ACC112 (cell line): ENCODE data around the gene BEGAIN.

ENCODE experiments used
- H2AFZ ChIP-seq: fragments of 200-600 bp; sonication (generic); one replicate; pipeline ENCODE4 v1.6.0; 2017; ENCODE audit warnings: antibody characterized with exemption, low read length; ENCODE audit not compliant: unreplicated experiment
- H3K27ac ChIP-seq: fragments of 200-600 bp; sonication (generic); 2 replicates; pipeline ENCODE4 v1.5.1; 2014; ENCODE audit warnings: low read depth, mild to moderate bottlenecking, antibody characterized with exemption, low read length, moderate library complexity
- H3K27me3 ChIP-seq: fragments of 200-600 bp; sonication (generic); 2 replicates; pipeline ENCODE4 v1.6.1; 2014; ENCODE audit warnings: mild to moderate bottlenecking, antibody characterized with exemption, low read length, moderate library complexity, mixed read lengths; ENCODE audit not compliant: insufficient read depth
- H3K36me3 ChIP-seq: fragments of 200-600 bp; sonication (generic); 2 replicates; pipeline ENCODE4 v1.6.1; 2016; ENCODE audit warnings: mild to moderate bottlenecking, antibody characterized with exemption, low read length, moderate library complexity, mixed read lengths; ENCODE audit not compliant: insufficient read depth
- H3K4me1 ChIP-seq: fragments of 200-600 bp; sonication (generic); one replicate; pipeline ENCODE4 v1.6.1; 2016; ENCODE audit warnings: low read length, mixed read lengths; ENCODE audit not compliant: insufficient read depth, unreplicated experiment, control insufficient read depth
- H3K4me3 ChIP-seq: fragments of 200-600 bp; sonication (generic); 2 replicates; pipeline ENCODE4 v1.5.1; 2014; ENCODE audit warnings: mild to moderate bottlenecking, low read depth, low read length
- H3K79me2 ChIP-seq: fragments of 200-600 bp; sonication (generic); one replicate; pipeline ENCODE4 v1.6.0; 2016; ENCODE audit warnings: low read length; ENCODE audit not compliant: control insufficient read depth, unreplicated experiment, insufficient read depth

The BEGAIN gene

DNA sequence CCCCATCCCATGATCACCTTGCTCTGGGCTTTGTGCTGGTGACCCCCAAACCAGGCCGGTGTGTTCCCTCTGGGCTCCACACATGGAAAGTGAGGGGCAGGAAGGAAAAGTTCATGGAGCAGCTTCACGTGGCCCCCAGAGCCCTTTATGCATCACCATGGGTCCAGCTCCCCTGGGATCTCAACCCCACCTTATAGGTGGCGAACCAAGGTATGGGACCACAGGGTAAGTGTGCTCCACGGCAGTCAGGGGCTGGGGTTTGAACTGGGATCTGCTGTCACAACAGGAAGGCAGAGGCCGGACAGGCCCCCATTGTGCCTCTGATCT lies 7.4 kb upstream of the BEGAIN start:
- H3K79me2 ChIP-seq = no peaks in the 10 kb centered on the region
- H3K36me3 ChIP-seq = no peaks in the 10 kb centered on the region
- H3K4me1 ChIP-seq = no peaks in the 10 kb centered on the region
- no peak overlapping the region for H2AFZ ChIP-seq
- no peak overlapping the region for H3K27ac ChIP-seq
- H3K4me3 ChIP-seq = no peak overlapping the region
- peaks cover 66% of the 10 kb centered on the region for H3K27me3 ChIP-seq

DNA sequence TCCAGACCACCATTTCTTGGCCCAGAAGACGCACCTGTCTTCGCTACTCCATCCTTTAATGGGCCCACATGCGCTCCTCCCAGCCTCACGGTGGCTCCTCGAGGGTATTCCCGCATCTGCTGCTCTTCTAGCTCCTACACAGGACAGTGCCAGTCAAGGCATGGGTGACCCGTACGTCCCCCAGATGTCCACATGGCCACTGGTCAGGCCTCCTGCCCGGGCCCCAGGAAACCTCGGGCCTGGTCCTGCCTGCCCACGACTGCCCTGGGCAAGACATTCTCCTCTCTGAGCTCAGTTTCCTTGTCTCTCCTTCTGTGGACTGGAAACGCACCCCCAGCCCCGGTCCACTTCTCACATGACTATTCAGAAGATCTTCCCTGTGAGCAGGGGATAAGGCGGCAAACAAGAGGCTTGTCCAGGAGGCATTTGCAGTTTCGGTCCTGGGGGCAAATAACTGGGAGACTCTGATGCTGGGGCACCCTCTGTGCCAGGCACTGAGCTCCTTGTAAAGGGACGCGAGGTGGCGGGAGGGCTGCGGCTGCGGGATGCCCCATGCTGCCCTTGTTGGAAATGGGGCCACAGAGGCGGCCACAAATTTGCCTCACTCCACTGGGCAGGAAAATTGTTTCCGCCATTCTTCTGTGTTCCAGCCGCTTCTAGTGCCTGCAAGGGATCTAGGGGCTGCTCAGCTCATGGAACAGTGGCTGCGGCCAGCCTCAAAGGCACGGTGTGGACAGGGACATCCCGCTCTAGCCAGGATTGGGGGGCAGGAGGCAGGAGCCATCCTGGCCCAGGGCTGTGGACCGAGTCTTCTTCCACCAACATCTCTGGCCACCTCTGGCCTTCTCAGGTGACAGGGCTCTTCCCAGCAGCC lies 6.8 kb upstream of the BEGAIN start:
- Histone ChIP-seq H2AFZ (no peak overlapping the region), H3K79me2 (no peaks in the 10 kb centered on the region), H3K4me1 (no peaks in the 10 kb centered on the region), H3K27me3 (peaks cover 60% of the 10 kb centered on the region), H3K4me3 (no peak overlapping the region), H3K27ac (no peak overlapping the region), H3K36me3 (no peaks in the 10 kb centered on the region)

DNA sequence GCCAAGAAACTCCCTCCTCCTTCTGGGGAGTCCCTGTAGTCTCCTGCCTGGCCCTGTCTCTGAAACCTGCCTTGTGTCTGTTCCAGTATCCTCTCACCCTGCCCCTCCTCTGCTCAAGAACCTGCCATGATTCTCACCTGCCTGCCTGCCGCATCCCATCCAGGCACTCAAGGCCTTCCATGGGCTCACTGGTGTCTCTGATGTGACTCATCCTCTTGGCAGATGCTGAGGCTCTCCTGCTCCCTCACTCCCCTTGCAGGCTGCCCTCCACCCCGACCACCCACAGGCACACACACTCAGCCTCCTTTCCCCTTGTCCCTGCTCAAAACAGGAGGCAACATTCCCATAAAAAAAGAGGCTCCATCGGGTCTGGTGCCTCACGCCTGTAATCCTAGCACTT lies 5.8 kb upstream of the BEGAIN start:
- Histone ChIP-seq H3K36me3 (no peaks in the 10 kb centered on the region), H3K79me2 (no peaks in the 10 kb centered on the region), H3K4me3 (no peak overlapping the region), H3K27ac (no peak overlapping the region), H3K4me1 (peaks cover 7% of the 10 kb centered on the region), H2AFZ (no peak overlapping the region), H3K27me3 (peaks cover 50% of the 10 kb centered on the region)

DNA sequence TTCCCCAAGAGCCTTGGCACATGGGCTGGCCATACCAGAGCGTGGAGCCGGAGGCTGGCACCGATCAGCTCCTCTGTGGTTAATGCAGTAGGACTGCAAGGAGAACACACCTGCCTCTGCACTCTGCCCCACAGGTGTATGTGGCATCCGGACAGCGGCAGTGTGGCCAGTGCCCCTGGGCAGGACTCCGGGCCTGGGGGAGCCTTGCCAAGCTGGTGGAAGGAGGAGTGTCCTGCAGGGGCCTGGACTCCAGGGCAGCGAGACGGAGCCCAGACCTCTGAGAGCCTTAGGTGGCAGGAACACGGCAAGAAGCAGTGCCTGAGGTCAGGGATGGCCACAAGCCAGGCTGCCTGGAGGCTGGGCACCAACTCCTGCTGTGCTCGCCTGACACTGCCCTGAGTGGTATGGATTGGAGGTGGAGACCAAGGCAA lies 5.3 kb upstream of the BEGAIN start:
- Histone ChIP-seq H3K36me3 (no peaks in the 10 kb centered on the region), H3K4me1 (peaks cover 10% of the 10 kb centered on the region), H3K27me3 (peaks cover 46% of the 10 kb centered on the region)

DNA sequence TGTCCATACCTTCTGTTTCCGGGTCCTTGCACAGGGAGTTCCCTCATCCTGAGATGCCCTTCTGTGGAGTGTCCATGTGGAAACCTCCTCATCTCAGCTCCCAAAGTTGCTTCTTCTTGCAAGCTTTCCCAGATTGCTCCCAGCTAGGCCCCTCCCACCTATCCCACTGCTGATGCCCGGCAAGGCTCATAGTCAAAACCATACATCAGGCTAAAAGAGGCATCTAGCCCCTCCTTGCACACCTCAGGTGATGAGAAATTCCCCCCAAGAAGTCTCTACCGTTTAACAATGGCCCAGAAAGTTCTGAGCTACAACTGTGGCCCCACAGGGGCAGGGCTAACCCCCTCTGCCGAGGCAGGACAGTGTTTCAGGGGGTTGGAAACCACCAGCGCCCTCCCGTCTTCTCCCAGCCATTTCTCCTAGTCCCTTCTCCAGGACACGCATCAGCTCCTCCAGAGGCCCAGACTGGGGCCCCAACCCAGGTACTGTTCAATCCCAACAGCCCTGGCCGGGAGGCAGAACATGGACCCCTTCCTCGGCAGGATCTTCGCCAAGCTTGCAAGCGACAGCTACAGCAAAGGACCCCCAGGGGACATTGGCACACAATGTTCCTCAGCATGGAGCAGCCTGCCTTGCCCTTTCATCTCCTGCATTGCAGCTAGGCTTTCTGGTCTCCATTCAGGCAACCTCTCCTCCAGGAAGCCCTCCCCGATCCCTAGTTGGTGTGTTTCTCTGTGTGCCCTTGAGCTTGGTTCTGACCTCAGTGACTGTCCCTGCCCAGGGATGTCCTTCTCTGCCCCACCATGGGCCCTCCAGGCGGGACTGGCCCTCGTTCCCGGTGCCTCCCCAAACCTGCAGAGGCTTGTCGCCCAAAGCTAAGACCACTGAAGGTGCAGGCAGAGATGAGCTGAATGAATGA lies 4.5 kb upstream of the BEGAIN start:
- no peak overlapping the region for H3K27ac ChIP-seq
- H2AFZ ChIP-seq = no peak overlapping the region
- H3K4me1 ChIP-seq = peaks cover 10% of the 10 kb centered on the region
- no peak overlapping the region for H3K4me3 ChIP-seq
- no peaks in the 10 kb centered on the region for H3K36me3 ChIP-seq
- peaks cover 38% of the 10 kb centered on the region for H3K27me3 ChIP-seq
- H3K79me2 ChIP-seq = no peaks in the 10 kb centered on the region

More for the DNA sequence above, 5.3 kb upstream of the BEGAIN start:
- Histone ChIP-seq H3K27ac (no peak overlapping the region), H2AFZ (no peak overlapping the region), H3K4me3 (no peak overlapping the region), H3K79me2 (no peaks in the 10 kb centered on the region)

DNA sequence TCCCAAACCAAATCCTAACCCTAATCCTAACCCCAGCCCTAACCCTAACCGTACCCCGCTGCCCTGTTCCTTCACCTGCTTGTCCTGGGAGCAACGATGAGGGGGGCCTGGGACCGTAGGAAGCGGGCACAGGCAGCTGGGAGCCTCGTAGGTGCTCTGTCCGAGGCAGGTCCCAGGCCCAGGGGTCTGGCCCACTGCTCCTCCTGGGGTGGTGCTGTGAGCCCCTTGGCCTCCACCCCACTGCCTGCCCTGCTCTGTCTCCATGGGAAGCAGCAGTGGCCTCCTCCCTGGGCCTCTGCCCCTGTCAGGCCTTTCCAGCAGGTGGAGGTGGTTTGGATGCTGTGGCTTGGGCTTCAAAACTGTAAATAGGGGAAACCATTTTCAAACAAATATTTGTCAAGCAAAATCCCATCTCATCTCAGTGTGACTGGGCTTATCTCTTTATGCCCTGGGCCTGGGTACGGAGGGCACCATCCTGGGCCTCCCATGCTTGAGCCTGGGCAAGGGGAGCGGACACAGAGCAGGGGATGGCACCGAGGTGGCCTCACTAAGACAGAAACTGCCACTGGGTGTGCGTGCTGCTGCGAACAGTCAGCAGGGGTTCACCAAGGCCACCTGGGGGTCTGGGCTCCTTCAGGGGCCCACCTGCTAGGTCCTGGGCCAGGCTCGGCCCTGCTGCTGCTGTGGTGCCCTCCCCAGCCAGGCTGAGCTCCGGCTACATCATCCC lies 3.7 kb upstream of the BEGAIN start:
- Histone ChIP-seq H3K4me3 (no peak overlapping the region), H3K27me3 (peaks cover 30% of the 10 kb centered on the region), H2AFZ (no peak overlapping the region), H3K36me3 (no peaks in the 10 kb centered on the region), H3K4me1 (peaks cover 17% of the 10 kb centered on the region), H3K79me2 (no peaks in the 10 kb centered on the region), H3K27ac (no peak overlapping the region)

DNA sequence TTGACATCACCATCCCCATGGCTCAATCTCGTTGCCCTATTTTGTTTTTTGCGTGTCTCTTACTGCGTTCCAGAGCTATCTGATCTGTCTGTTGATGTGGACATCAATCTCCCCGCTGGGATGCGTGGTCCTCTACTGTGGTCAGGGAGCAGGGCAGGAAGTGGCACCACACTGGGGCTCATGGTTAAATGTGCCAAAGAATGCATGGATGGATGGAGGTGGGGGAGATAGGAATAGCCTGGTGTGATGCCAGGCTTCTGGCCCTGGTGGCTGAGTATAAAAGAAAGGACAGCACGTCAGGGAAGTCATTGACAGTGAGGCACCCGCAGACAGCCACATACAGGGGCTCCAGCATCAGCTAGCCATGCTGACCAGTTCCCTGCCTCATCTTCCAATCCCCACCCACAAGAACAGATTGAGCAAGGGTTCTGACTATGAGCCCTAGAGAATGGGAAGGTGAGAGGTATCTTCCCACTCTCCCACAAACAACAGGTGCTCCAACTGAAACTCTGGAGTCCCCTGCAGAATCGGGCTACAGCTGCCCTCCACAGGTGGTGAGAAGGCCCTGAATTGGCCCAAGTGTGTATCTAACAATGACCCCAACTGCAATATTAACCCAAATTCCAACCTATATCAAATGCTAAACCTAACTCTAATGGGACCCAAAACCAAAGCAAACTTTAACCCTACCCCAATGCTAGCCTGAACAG lies 2.7 kb upstream of the BEGAIN start:
- no peak overlapping the region for H2AFZ ChIP-seq
- H3K79me2 ChIP-seq = no peaks in the 10 kb centered on the region
- peaks cover 20% of the 10 kb centered on the region for H3K27me3 ChIP-seq
- H3K4me1 ChIP-seq = peaks cover 18% of the 10 kb centered on the region
- H3K27ac ChIP-seq = no peak overlapping the region
- no peak overlapping the region for H3K4me3 ChIP-seq
- H3K36me3 ChIP-seq = no peaks in the 10 kb centered on the region

DNA sequence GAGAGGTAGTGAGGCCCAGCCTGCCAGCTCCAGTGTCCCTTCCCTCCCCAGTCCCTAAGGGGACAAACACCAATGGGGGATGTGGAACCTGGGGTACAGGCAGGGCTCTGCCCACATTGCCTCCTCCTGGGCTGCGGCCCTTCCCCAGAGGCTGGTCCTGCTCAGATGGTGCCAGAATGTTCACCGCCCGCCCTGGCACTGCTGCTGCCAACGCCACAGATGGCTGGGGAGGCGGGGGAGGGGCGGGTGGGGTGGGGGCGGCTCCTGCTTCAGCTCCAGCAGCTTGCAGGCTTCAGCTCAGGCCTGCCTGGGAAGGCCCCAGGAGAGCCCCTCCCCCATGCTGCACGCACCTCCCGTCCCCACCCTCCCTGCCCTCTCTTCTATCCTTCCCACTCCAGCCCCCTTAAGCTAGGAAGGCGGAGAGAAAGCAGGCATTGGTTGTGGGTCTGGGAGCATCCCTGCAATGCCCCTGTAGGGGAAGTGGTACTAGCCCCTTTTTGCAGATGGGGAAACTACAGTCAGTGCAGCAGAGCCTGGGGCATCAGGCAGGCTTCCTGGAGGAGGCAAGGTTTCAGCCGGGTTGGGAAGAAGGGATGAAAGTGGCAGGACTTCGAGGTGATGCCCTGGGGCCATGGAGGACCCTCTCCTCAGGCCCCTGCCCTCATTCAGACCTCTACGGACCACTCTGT lies 2.0 kb upstream of the BEGAIN start:
- Histone ChIP-seq H2AFZ (no peak overlapping the region), H3K4me1 (peaks cover 18% of the 10 kb centered on the region), H3K79me2 (no peaks in the 10 kb centered on the region), H3K36me3 (no peaks in the 10 kb centered on the region), H3K4me3 (no peak overlapping the region), H3K27me3 (peaks cover 13% of the 10 kb centered on the region), H3K27ac (no peak overlapping the region)

DNA sequence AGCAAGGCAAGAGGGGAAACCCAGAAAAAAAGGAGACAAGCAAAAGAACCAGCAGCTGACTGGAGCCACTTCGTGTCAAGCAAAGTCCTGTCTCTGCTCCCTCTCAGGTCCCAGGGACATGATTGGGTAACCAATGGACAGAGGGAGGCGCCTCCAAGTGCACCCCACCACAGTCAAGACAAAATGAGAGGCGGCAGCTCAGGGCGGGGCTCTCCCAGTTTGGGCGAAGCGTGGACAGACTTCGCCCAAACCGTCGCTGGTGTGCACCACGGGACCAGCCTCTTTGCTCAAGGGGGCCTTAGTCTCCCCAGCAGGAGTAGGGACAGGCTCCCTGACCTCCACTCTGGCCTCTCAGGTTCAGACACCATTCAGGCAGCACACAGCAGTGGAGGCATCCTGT lies 1.5 kb upstream of the BEGAIN start:
- peaks cover 18% of the 10 kb centered on the region for H3K4me1 ChIP-seq
- H3K36me3 ChIP-seq = no peaks in the 10 kb centered on the region
- H3K27me3 ChIP-seq = peaks cover 10% of the 10 kb centered on the region
- no peaks in the 10 kb centered on the region for H3K79me2 ChIP-seq
- no peak overlapping the region for H3K27ac ChIP-seq
- H2AFZ ChIP-seq = no peak overlapping the region
- H3K4me3 ChIP-seq = no peak overlapping the region
